ENCODE results near the gene TRMT44. TPM values are rescaled to one million over a fixed set of nuclear protein-coding genes. Genes with fewer than 3 reads are reported as not detected.
A peak's percentile ranks its signal among the peaks of the same experiment; 100 is the strongest.

TRMT44 gene
- total and polyA plus RNA-seq, 2 of the 13 experiments (the other 11 are each of a cell fraction or from before 2014, with no cell fraction given): 5.8 to 8.6 TPM

DNA sequence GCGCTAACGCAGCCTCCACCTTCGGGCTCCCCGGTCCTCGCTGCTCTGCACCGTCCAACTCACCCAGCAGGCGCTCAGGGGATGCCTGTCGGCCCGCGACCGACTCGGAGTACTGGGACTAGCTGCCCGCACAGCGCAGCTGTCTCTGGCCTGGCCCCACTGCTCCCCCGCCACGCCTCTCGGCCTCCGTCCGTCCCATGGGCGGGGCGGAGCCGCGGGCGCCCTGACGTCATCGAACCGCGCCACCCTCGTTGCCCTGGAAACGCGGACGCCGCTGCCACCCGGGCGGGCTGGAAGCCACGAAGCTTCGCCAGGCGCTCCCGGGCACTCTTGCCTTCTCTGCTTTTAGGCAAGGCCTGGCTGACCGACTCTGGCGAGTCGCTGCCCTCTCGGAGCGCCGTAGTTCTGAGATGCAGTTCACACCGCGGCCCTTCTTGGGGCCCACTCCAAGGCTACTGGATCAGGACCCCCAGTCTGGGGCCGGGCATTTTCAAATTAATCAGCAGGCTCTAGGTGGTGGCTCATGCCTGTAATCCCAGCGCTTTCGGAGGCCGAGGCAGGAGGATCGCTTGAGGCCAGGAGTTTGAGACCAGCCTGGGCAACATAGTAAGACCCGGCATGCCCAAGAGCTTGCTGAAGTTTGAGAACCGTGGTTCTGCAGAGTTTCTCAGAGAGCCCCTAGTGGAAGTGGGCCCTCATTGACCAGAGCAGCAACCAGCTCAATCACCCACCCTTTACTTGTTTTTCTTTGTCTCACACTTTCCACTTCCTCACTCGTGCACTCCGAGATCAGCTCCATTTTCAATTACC lies 12.1 kb upstream of the TRMT44 start (continued):
- TF ChIP-seq ETV5 (CRISPR knock-in tag; IDR thresholded peaks at IDR 0.05; ENCODE audit: borderline replicate concordance): peak; percentile 25; the same call in 1 of the 2 replicates
- peak; percentile 99 for TF ChIP-seq SIN3A (IDR thresholded peaks at IDR 0.05; ENCODE audit: borderline replicate concordance, low read depth, low read length)
- no peak for TF ChIP-seq ZNF644 (CRISPR knock-in tag; IDR thresholded peaks at IDR 0.05; ENCODE audit: low read depth)
- 0 out of 2 replicates have a peak, but pooled peaks have one; percentile 31 for TF ChIP-seq KLF13 (CRISPR knock-in tag; IDR thresholded peaks at IDR 0.05)
- TF ChIP-seq MXD4 (CRISPR knock-in tag; IDR thresholded peaks at IDR 0.05): peak; percentile 84; the same call in 1 of the 2 replicates
- no peak for TF ChIP-seq TMF1 (CRISPR knock-in tag; IDR thresholded peaks at IDR 0.05; ENCODE audit: low read depth)
- peak; percentile 72; the same call in 1 of the 2 replicates for TF ChIP-seq DR1 (CRISPR knock-in tag; IDR thresholded peaks at IDR 0.05)
- TF ChIP-seq, protein P1, sequence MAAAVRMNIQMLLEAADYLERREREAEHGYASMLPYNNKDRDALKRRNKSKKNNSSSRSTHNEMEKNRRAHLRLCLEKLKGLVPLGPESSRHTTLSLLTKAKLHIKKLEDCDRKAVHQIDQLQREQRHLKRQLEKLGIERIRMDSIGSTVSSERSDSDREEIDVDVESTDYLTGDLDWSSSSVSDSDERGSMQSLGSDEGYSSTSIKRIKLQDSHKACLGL (CRISPR knock-in tag; IDR thresholded peaks at IDR 0.05): peak; percentile 87
- no peak for TF ChIP-seq NR2F2 (IDR thresholded peaks at IDR 0.05; ENCODE audit: borderline replicate concordance, low read depth)
- peak; percentile 87 for TF ChIP-seq HDAC2 (CRISPR knock-in tag; IDR thresholded peaks at IDR 0.05)
- TF ChIP-seq MEIS1 (CRISPR knock-in tag; IDR thresholded peaks at IDR 0.05; ENCODE audit: borderline replicate concordance): peak; percentile 27; the same call in 1 of the 2 replicates
- 0 out of 2 replicates have a peak, but pooled peaks have one; percentile 40 for TF ChIP-seq ZFP36L1 (CRISPR knock-in tag; IDR thresholded peaks at IDR 0.05)
- TF ChIP-seq ZNF251 (CRISPR knock-in tag; IDR thresholded peaks at IDR 0.05): no peak
- peak; percentile 92 for TF ChIP-seq THAP11 (CRISPR knock-in tag; IDR thresholded peaks at IDR 0.05)
- no peak; the same call in 1 of the 2 replicates for TF ChIP-seq HNRNPUL1 (IDR thresholded peaks at IDR 0.05; ENCODE audit: low read depth, low read length)
- peak; percentile 99 for TF ChIP-seq RFX3 (CRISPR knock-in tag; IDR thresholded peaks at IDR 0.05)
- TF ChIP-seq JARID2 (CRISPR knock-in tag; IDR thresholded peaks at IDR 0.05; ENCODE audit: insufficient replicate concordance): no peak
- no peak for TF ChIP-seq FOXM1 (CRISPR knock-in tag; IDR thresholded peaks at IDR 0.05)
- TF ChIP-seq, protein P2, sequence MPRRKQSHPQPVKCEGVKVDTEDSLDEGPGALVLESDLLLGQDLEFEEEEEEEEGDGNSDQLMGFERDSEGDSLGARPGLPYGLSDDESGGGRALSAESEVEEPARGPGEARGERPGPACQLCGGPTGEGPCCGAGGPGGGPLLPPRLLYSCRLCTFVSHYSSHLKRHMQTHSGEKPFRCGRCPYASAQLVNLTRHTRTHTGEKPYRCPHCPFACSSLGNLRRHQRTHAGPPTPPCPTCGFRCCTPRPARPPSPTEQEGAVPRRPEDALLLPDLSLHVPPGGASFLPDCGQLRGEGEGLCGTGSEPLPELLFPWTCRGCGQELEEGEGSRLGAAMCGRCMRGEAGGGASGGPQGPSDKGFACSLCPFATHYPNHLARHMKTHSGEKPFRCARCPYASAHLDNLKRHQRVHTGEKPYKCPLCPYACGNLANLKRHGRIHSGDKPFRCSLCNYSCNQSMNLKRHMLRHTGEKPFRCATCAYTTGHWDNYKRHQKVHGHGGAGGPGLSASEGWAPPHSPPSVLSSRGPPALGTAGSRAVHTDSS (CRISPR knock-in tag; conservative IDR thresholded peaks at IDR 0.05): 0 out of 2 replicates have a peak, but pooled peaks have one; percentile 9
- TF ChIP-seq WIZ (CRISPR knock-in tag; IDR thresholded peaks at IDR 0.05): peak; percentile 84
- TF ChIP-seq ZNF766 (CRISPR knock-in tag; IDR thresholded peaks at IDR 0.05; ENCODE audit: borderline replicate concordance): 0 out of 2 replicates have a peak, but pooled peaks have one; percentile 51
- peak; percentile 34; the same call in 1 of the 2 replicates for TF ChIP-seq ZNF274 (CRISPR knock-in tag; IDR thresholded peaks at IDR 0.05)
- TF ChIP-seq HNRNPK (IDR thresholded peaks at IDR 0.05; ENCODE audit: low read depth, low read length, poor library complexity, severe bottlenecking): peak; percentile 36
- peak; percentile 77 for TF ChIP-seq YY1 (IDR thresholded peaks at IDR 0.05; ENCODE audit: insufficient read depth, insufficient replicate concordance, low read depth, low read length)
- peak; percentile 79 for TF ChIP-seq RXRA (CRISPR knock-in tag; IDR thresholded peaks at IDR 0.05)
- peak; percentile 91 for TF ChIP-seq SKI (IDR thresholded peaks at IDR 0.05; ENCODE audit: partially characterized antibody)
- peak; percentile 72; the same call in 1 of the 2 replicates for TF ChIP-seq ZMYM4 (CRISPR knock-in tag; IDR thresholded peaks at IDR 0.05)
- TF ChIP-seq PTBP1 (IDR thresholded peaks at IDR 0.05; ENCODE audit: low read depth, low read length, poor library complexity, severe bottlenecking): peak; percentile 22
- TF ChIP-seq IKZF4 (CRISPR knock-in tag; IDR thresholded peaks at IDR 0.05; ENCODE audit: borderline replicate concordance, low read depth, not compliant biosample characterization): no peak
- no peak for TF ChIP-seq ZNF678 (CRISPR knock-in tag; IDR thresholded peaks at IDR 0.05)
